H1 (cell line): ENCODE measurements around the gene FOXA2. TPM values are rescaled to one million over a fixed set of nuclear protein-coding genes. Genes with fewer than 3 reads are reported as not detected.

Experiments
- CTCF ChIA-PET: fragments of 300-600 bp; sonication (Branson Sonifier 250); formaldehyde crosslinking; loops from one replicate; lab custom pipeline; 2021; ENCODE audit not compliant: partially characterized antibody; lab: Charles Lee
- POLR2A ChIA-PET: fragments of 300-600 bp; sonication (Branson Sonifier 250); formaldehyde crosslinking; loops from one replicate; lab custom pipeline; 2021; ENCODE audit warnings: inconsistent platforms; ENCODE audit not compliant: partially characterized antibody; lab: Charles Lee
- DNase-seq, 2 experiments: peaks; one replicate each; pipeline versions ENCODE4 v3.0.0 to v3.0.0-alpha.2; 2010 to 2022; ENCODE audit warnings: low spot score in 2 of 2, low read depth in 1 of 2, mixed read lengths in 1 of 2
- FAIRE-seq: peaks from 2 replicates; lab custom pipeline; 2011; peaks lifted over from hg19 to GRCh38; lab: Jason Lieb, UNC
- H2AFZ ChIP-seq: 2 replicates; pipeline ENCODE4 v1.8.1; 2012; ENCODE audit warnings: low read length, inconsistent platforms
- H2AK5ac ChIP-seq: 2 replicates; pipeline ENCODE4 v1.6.1; 2013; ENCODE audit warnings: low read depth, low read length
- H2BK120ac ChIP-seq: replicated peaks from 2 replicates; pipeline ENCODE3; 2013; ENCODE audit warnings: low read depth, low read length, inconsistent platforms
- H2BK12ac ChIP-seq: 2 replicates; pipeline ENCODE4 v1.6.1; 2013; ENCODE audit warnings: low read depth, low read length
- H2BK15ac ChIP-seq: 2 replicates; pipeline ENCODE4 v1.6.1; 2013; ENCODE audit warnings: low read length
- H2BK20ac ChIP-seq: 2 replicates; pipeline ENCODE4 v1.6.1; 2013; ENCODE audit warnings: low read length
- H2BK5ac ChIP-seq: 2 replicates; pipeline ENCODE4 v1.6.1; 2013; ENCODE audit warnings: low read depth, low read length
- H3K14ac ChIP-seq: 2 replicates; pipeline ENCODE4 v1.6.1; 2013; ENCODE audit warnings: inconsistent platforms; ENCODE audit not compliant: insufficient read length
- H3K18ac ChIP-seq: 2 replicates; pipeline ENCODE4 v1.6.1; 2013; ENCODE audit warnings: low read length; ENCODE audit errors: extremely low read depth
- H3K23ac ChIP-seq: 2 replicates; pipeline ENCODE4 v1.6.1; 2013; ENCODE audit warnings: inconsistent platforms; ENCODE audit not compliant: insufficient read length
- H3K23me2 ChIP-seq: 2 replicates; pipeline ENCODE4 v1.6.1; 2013; ENCODE audit warnings: low read depth, low read length
- H3K27ac ChIP-seq: 2 replicates; pipeline ENCODE4 v1.6.1; 2011; ENCODE audit warnings: low read depth, low read length, inconsistent platforms
- H3K27me3 ChIP-seq, 4 experiments: replicated peaks in 1 of 4; 1 replicate in 1 of 4; 2 replicates in 3 of 4; pipeline versions ENCODE4 v1.6.1 to v1.8.1; 2011 to 2013; ENCODE audit warnings: low read length in 3 of 4, mild to moderate bottlenecking in 3 of 4, inconsistent platforms in 2 of 4, mixed read lengths in 2 of 4, moderate library complexity in 1 of 4; ENCODE audit not compliant: control insufficient read depth in 3 of 4, insufficient read depth in 3 of 4; ENCODE audit errors: extremely low read depth in 1 of 4
- H3K36me3 ChIP-seq, 4 experiments: 2 replicates each; pipeline versions ENCODE4 v1.6.1 to v1.8.1; 2011 to 2013; ENCODE audit warnings: mild to moderate bottlenecking in 4 of 4, low read length in 3 of 4, moderate library complexity in 2 of 4, control low read depth in 1 of 4, inconsistent platforms in 1 of 4; ENCODE audit not compliant: insufficient read depth in 4 of 4, control insufficient read depth in 2 of 4
- H3K4ac ChIP-seq: replicated peaks from 2 replicates; pipeline ENCODE3; 2013; ENCODE audit warnings: low read length, low read depth, mixed read lengths, inconsistent platforms; ENCODE audit not compliant: insufficient read length
- H3K4me1 ChIP-seq, 4 experiments: replicated peaks in 1 of 4; 1 replicate in 1 of 4; 2 replicates in 3 of 4; pipeline versions ENCODE4 v1.6.1 to v1.8.1; 2011 to 2013; ENCODE audit warnings: low read length in 3 of 4, inconsistent platforms in 2 of 4, mixed read lengths in 1 of 4; ENCODE audit not compliant: insufficient read depth in 4 of 4, control insufficient read depth in 3 of 4
- H3K4me2 ChIP-seq, 2 experiments: 2 replicates each; pipeline versions ENCODE4 v1.6.1 to v1.8.1; 2011 to 2013; ENCODE audit warnings: low read depth in 2 of 2, low read length in 2 of 2, control low read depth in 1 of 2, inconsistent platforms in 1 of 2, mild to moderate bottlenecking in 1 of 2; ENCODE audit not compliant: insufficient read depth in 1 of 2
- H3K4me3 ChIP-seq, 4 experiments: fragments of 200-600, 300-600 bp in 1 of 4; sonication (generic), shearing (Covaris generic), sonication (Bioruptor Twin) in 1 of 4; 2 replicates each; pipeline versions ENCODE4 v1.5.1 to v1.8.1; 2011 to 2016; ENCODE audit warnings: low read length in 4 of 4, low read depth in 3 of 4, control low read depth in 2 of 4, inconsistent platforms in 2 of 4, mild to moderate bottlenecking in 2 of 4, mixed read lengths in 1 of 4, moderate library complexity in 1 of 4; ENCODE audit not compliant: insufficient read depth in 2 of 4; ENCODE audit errors: extremely low read depth in 1 of 4
- H3K56ac ChIP-seq: replicated peaks from 2 replicates; pipeline ENCODE3; 2013; ENCODE audit warnings: low read depth, mild to moderate bottlenecking, mixed read lengths, low read length, inconsistent platforms; ENCODE audit not compliant: insufficient read length
- H3K79me1 ChIP-seq: 2 replicates; pipeline ENCODE4 v1.6.1; 2013; ENCODE audit warnings: low read depth, low read length, control low read depth
- H3K79me2 ChIP-seq, 2 experiments: 2 replicates each; pipeline versions ENCODE4 v1.6.1 to v1.8.1; 2012 to 2013; ENCODE audit warnings: low read length in 2 of 2, mild to moderate bottlenecking in 2 of 2, inconsistent platforms in 1 of 2; ENCODE audit not compliant: insufficient read depth in 2 of 2, control insufficient read depth in 1 of 2
- H3K9ac ChIP-seq, 4 experiments: replicated peaks in 1 of 4; 1 replicate in 1 of 4; 2 replicates in 3 of 4; pipeline versions ENCODE4 v1.6.1 to v1.8.1; 2011 to 2013; ENCODE audit warnings: low read depth in 3 of 4, low read length in 3 of 4, control low read depth in 2 of 4, mild to moderate bottlenecking in 2 of 4, moderate library complexity in 2 of 4, inconsistent platforms in 1 of 4; ENCODE audit errors: extremely low read depth in 1 of 4
- H3K9me3 ChIP-seq, 2 experiments: 2 replicates each; pipeline versions ENCODE4 v1.6.1 to v1.8.1; 2012 to 2013; ENCODE audit warnings: mild to moderate bottlenecking in 2 of 2, moderate library complexity in 2 of 2, control low read depth in 1 of 2, inconsistent platforms in 1 of 2, low read depth in 1 of 2, low read length in 1 of 2, mixed read lengths in 1 of 2; ENCODE audit not compliant: insufficient read depth in 2 of 2
- H4K20me1 ChIP-seq, 2 experiments: replicated peaks in 1 of 2; 2 replicates each; pipeline versions ENCODE3 to v1.8.1; 2011 to 2013; ENCODE audit warnings: inconsistent platforms in 2 of 2, low read length in 2 of 2, mild to moderate bottlenecking in 1 of 2; ENCODE audit not compliant: insufficient read depth in 2 of 2, control insufficient read depth in 1 of 2
- H4K5ac ChIP-seq: 2 replicates; pipeline ENCODE4 v1.6.1; 2013; ENCODE audit warnings: low read length, low read depth, mixed read lengths, inconsistent platforms; ENCODE audit not compliant: insufficient read length
- H4K8ac ChIP-seq: 2 replicates; pipeline ENCODE4 v1.8.0; 2013; ENCODE audit warnings: mild to moderate bottlenecking, moderate library complexity, low read length, inconsistent platforms; ENCODE audit not compliant: insufficient read depth; ENCODE audit errors: extremely low read depth
- H4K91ac ChIP-seq: replicated peaks from 2 replicates; pipeline ENCODE3; 2013; ENCODE audit warnings: low read length, mixed read lengths, inconsistent platforms; ENCODE audit not compliant: insufficient read length
- BCL11A ChIP-seq, 2 experiments: IDR thresholded peaks; one replicate each; pipeline ENCODE4 v1.6.1; 2011; ENCODE audit warnings: low read depth in 2 of 2, low read length in 2 of 2, mild to moderate bottlenecking in 2 of 2
- CHD2 ChIP-seq: IDR thresholded peaks from 2 replicates; pipeline ENCODE4 v1.6.1; 2012; ENCODE audit warnings: low read length, improper control_type of control experiment
- CTCF ChIP-seq, 3 experiments: IDR thresholded peaks; 1 replicate in 2 of 3; 2 replicates in 1 of 3; pipeline versions ENCODE4 v1.5.1 to v1.6.1; 2011; ENCODE audit warnings: low read length in 3 of 3, mild to moderate bottlenecking in 3 of 3, inconsistent platforms in 2 of 3, low read depth in 1 of 3, moderate library complexity in 1 of 3; ENCODE audit not compliant: insufficient read depth in 1 of 3; ENCODE audit errors: control extremely low read depth in 1 of 3
- EZH2 ChIP-seq: fragments of 200-600 bp; sonication (generic); IDR thresholded peaks from 2 replicates; pipeline ENCODE4 v1.7.1; 2012; ENCODE audit warnings: low read depth, mild to moderate bottlenecking, moderate library complexity, low read length, inconsistent platforms; ENCODE audit not compliant: severe bottlenecking
- GTF2F1 ChIP-seq: IDR thresholded peaks from 2 replicates; pipeline ENCODE4 v1.6.1; 2012; ENCODE audit warnings: low read depth, low read length, improper control_type of control experiment, borderline replicate concordance
- HDAC6 ChIP-seq: IDR thresholded peaks from one replicate; pipeline ENCODE4 v1.7.1; 2012; ENCODE audit warnings: low read depth, mild to moderate bottlenecking, inconsistent platforms, low read length, moderate library complexity
- KDM1A ChIP-seq: fragments of 200-600, 300-600 bp; sonication (generic); IDR thresholded peaks from 2 replicates; pipeline ENCODE4 v1.7.1; 2016; ENCODE audit warnings: mild to moderate bottlenecking, low read length, borderline replicate concordance
- MAFK ChIP-seq: IDR thresholded peaks from 2 replicates; pipeline ENCODE4 v1.6.1; 2012; ENCODE audit warnings: low read depth, mild to moderate bottlenecking, improper control_type of control experiment, low read length
- RAD21 ChIP-seq, 2 experiments: IDR thresholded peaks in 1 of 2; conservative IDR thresholded peaks in 1 of 2; 2 replicates each; pipeline ENCODE4 v1.6.1; 2011; ENCODE audit warnings: low read depth in 2 of 2, low read length in 2 of 2, improper control_type of control experiment in 1 of 2, inconsistent platforms in 1 of 2, mild to moderate bottlenecking in 1 of 2, moderate library complexity in 1 of 2
- TAF1 ChIP-seq: IDR thresholded peaks from 2 replicates; pipeline ENCODE4 v1.6.1; 2011; ENCODE audit warnings: mild to moderate bottlenecking, low read depth, low read length
- TEAD4 ChIP-seq: IDR thresholded peaks from 2 replicates; pipeline ENCODE4 v1.6.1; 2012; ENCODE audit warnings: low read depth, low read length, inconsistent platforms, mixed read lengths
- WGBS, 2 experiments: shearing (Covaris generic) in 1 of 2; methylation state at CpG; one replicate each; pipeline versions ENCODE4 v1.1.6 to v1.1.7; 2013 to 2015; ENCODE audit warnings: low lambda C conversion rate in 2 of 2, mixed read lengths in 2 of 2, inconsistent platforms in 1 of 2, low coverage in 1 of 2, missing lambda C conversion rate in 1 of 2; ENCODE audit not compliant: insufficient replicate concordance in 2 of 2, insufficient coverage in 1 of 2, insufficient read length in 1 of 2; ENCODE audit errors: extremely low coverage in 1 of 2, missing lambda C conversion rate in 1 of 2; 5-methylcytosine and 5-hydroxymethylcytosine counted together
- polyA plus RNA-seq, 7 experiments: library from polyadenylated mRNA; depleted of rRNA in 3 of 7; stranded (reverse) in 5 of 7; unstranded in 2 of 7; fragments of >200 nt in 5 of 7; fragments of 200-250 nt in 2 of 7; gene quantifications; 1 replicate in 5 of 7; 2 replicates in 1 of 7; 4 replicates in 1 of 7; pipeline versions ENCODE4 v1.2.1 to v1.2.3, GENCODE V29; 2011 to 2013; ENCODE audit warnings: missing spikeins in 2 of 7, mixed read lengths in 2 of 7
- total RNA-seq: library from RNA; stranded (reverse); fragmentation: NEBNext Ultra II Directional; extraction: Animal tissue kit (Norgen Biotek cat#: 25700); gene quantifications from 2 replicates; pipeline ENCODE4 v1.2.1, GENCODE V29; 2021

FOXA2 gene
- total and polyA plus RNA-seq, 2 of the 8 experiments (the other 6 are each of a cell fraction or from before 2014, with no cell fraction given): not detected

DNA sequence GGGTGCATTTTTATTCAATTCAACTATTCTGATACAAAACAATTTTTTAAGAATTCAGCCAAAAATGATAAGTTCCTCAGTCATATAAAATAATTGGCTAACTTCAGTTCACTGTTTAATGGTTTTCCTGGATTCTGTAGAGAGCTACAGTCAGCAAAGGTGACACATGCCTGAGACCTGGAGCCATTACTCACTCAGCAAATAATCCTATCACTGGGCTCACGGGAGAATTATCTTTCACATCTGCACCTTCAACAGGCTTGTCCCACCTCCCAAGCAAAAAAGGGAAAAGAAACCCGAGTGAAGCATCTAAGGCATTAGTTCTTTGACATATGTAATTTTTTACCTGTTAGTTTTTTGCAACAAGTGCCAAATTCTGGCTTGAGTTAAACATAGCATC, 34.9 kb upstream of the FOXA2 start:
- no peak overlapping the region for H4K5ac ChIP-seq
- TF ChIP-seq HDAC6: no peak
- TF ChIP-seq MAFK: no peak
- TF ChIP-seq TAF1: no peak
- no peak for TF ChIP-seq KDM1A
- TF ChIP-seq BCL11A (IDR thresholded peaks at IDR 0.05; ENCODE audit: low read depth in 2 of 2, low read length in 2 of 2): no peak
- TF ChIP-seq CTCF (IDR thresholded peaks at IDR 0.05; ENCODE audit: control extremely low read depth in 1 of 3, insufficient read depth in 1 of 3, low read depth in 1 of 3, low read length in 3 of 3): no peak
- no peak for TF ChIP-seq CHD2
- no peak for TF ChIP-seq TEAD4
- no peak for TF ChIP-seq GTF2F1
- TF ChIP-seq EZH2: no peak
- no peak for TF ChIP-seq RAD21 (IDR thresholded peaks at IDR 0.05 in 1 of 2, conservative IDR thresholded peaks at IDR 0.05 in 1 of 2; ENCODE audit: low read depth in 2 of 2, low read length in 2 of 2)

More for the DNA sequence above, 34.9 kb upstream of the FOXA2 start:
- H2BK120ac ChIP-seq: no peak overlapping the region
- no peak overlapping the region for H2BK12ac ChIP-seq
- no peaks in the 10 kb centered on the region for H3K36me3 ChIP-seq
- H3K4ac ChIP-seq: no peak overlapping the region
- H3K23ac ChIP-seq: no peak overlapping the region
- 68% methylated on average over 2 of the region's 2 CpGs; no CpG with 5 or more reads in 1 of the 2 experiments for WGBS, 2 experiments
- no peak overlapping the region for H3K18ac ChIP-seq
- no peak overlapping the region for H2AFZ ChIP-seq
- H3K79me2 ChIP-seq: no peaks in the 10 kb centered on the region
- H3K4me3 ChIP-seq: peak overlapping the region in 1 of 4 experiments; percentile 1; a peak in 1 of 8 replicates
- ChIA-PET CTCF (interaction anchor here (0.8 to 4.4 kb wide), 6 partner anchors 9 to 280 kb away, joined by 3 to 17 read pairs (median 4); no protein-coding TSS in a partner anchor), POLR2A (interaction anchor here (1.0 kb wide), 1 partner anchor 14 kb away, joined by 5 read pairs; no protein-coding TSS in a partner anchor)
- peaks cover 0 to 9% (median 6%) of the 10 kb centered on the region in 4 experiments; a peak in 4 of 7 replicates for H3K4me1 ChIP-seq
- no peak overlapping the region for H2BK20ac ChIP-seq
- no peak overlapping the region for H2BK5ac ChIP-seq
- FAIRE-seq (no peak), DNase-seq (peak in 1 of 2 experiments; percentile 8)
- H3K23me2 ChIP-seq: no peaks in the 10 kb centered on the region
- H3K9me3 ChIP-seq: no peaks in the 10 kb centered on the region
- H4K20me1 ChIP-seq: no peaks in the 10 kb centered on the region
- H4K8ac ChIP-seq: no peak overlapping the region
- no peak overlapping the region for H3K14ac ChIP-seq
- no peak overlapping the region for H3K56ac ChIP-seq
- H3K4me2 ChIP-seq: no peak overlapping the region; a peak in 1 of 4 replicates
- no peak overlapping the region for H2BK15ac ChIP-seq
- H3K79me1 ChIP-seq: no peaks in the 10 kb centered on the region
- peaks cover 0 to 10% (median 7%) of the 10 kb centered on the region in 4 experiments; a peak in 3 of 7 replicates for H3K27me3 ChIP-seq
- no peak overlapping the region for H3K27ac ChIP-seq
- no peak overlapping the region for H3K9ac ChIP-seq
- no peak overlapping the region for H4K91ac ChIP-seq
- H2AK5ac ChIP-seq: no peak overlapping the region
